ENCODE measurements around the gene HNF1B.

Gene HNF1B

GRCh38 chr17:37662353-37662752 is 82.5 kb downstream of the HNF1B start:
- DNase-seq (ENCODE audit: low read depth), result no peak
- H3K4me3 ChIP-seq (ENCODE audit: low read length), result no peak overlapping the region
- no peak for TF ChIP-seq CTCF (conservative IDR thresholded peaks at IDR 0.05; ENCODE audit: low read length)

GRCh38 chr17:37661400-37662014 is 83.4 kb downstream of the HNF1B start:
- DNase-seq (ENCODE audit: low read depth), result no peak
- TF ChIP-seq CTCF (conservative IDR thresholded peaks at IDR 0.05; ENCODE audit: low read length), result no peak
- H3K4me3 ChIP-seq (ENCODE audit: low read length), result no peak overlapping the region

GRCh38 chr17:37659925-37660324 is 84.9 kb downstream of the HNF1B start:
- no peak for DNase-seq (ENCODE audit: low read depth)
- no peak for TF ChIP-seq CTCF (conservative IDR thresholded peaks at IDR 0.05; ENCODE audit: low read length)
- H3K4me3 ChIP-seq (ENCODE audit: low read length), result no peak overlapping the region

- no peak overlapping the region for H3K4me3 ChIP-seq (ENCODE audit: low read length)
- DNase-seq (ENCODE audit: low read depth), result no peak
- TF ChIP-seq CTCF (conservative IDR thresholded peaks at IDR 0.05; ENCODE audit: low read length), result no peak
Measured at GRCh38 chr17:37657202-37657601, 87.7 kb downstream of the HNF1B start.

- no peak for DNase-seq (ENCODE audit: low read depth)
- no peak overlapping the region for H3K4me3 ChIP-seq (ENCODE audit: low read length)
- no peak for TF ChIP-seq CTCF (conservative IDR thresholded peaks at IDR 0.05; ENCODE audit: low read length)
Measured at GRCh38 chr17:37651849-37652248, 93.0 kb downstream of the HNF1B start.

- DNase-seq (ENCODE audit: low read depth), result peak; percentile 66
- TF ChIP-seq CTCF (conservative IDR thresholded peaks at IDR 0.05; ENCODE audit: low read length), result peak; percentile 68
- no peak overlapping the region for H3K4me3 ChIP-seq (ENCODE audit: low read length)
Measured at GRCh38 chr17:37650419-37651003, 94.3 kb downstream of the HNF1B start.

GRCh38 chr17:37648555-37648954 is 96.3 kb downstream of the HNF1B start:
- TF ChIP-seq CTCF (conservative IDR thresholded peaks at IDR 0.05; ENCODE audit: low read length), result no peak
- DNase-seq (ENCODE audit: low read depth), result peak; percentile 78
- H3K4me3 ChIP-seq (ENCODE audit: low read length), result no peak overlapping the region

All from AG10803 (cell line).